ENCODE data around the gene GNAO1. TPM values are rescaled to one million over a fixed set of nuclear protein-coding genes. Genes with fewer than 3 reads are reported as not detected.

GNAO1 gene
- total and polyA plus RNA-seq, 8 donors = 1.2 to 13.4 (median 4.8) TPM

- FAIRE-seq (no peak), ATAC-seq (no peak), DNase-seq (no peak)
- Histone ChIP-seq H3K27ac (no peak overlapping the region), H3K36me3 (no peaks in the 10 kb centered on the region), H3K4me3 (no peak overlapping the region), H3K27me3 (no peaks in the 10 kb centered on the region), H3K4me1 (no peaks in the 10 kb centered on the region), H3K9me3 (no peaks in the 10 kb centered on the region)
- no peak for TF ChIP-seq CTCF (IDR thresholded peaks at IDR 0.05)
- intact Hi-C loops (cut with DNase I) = no loop called here
- WGBS, 2 donors = 72 to 74% methylated on average over 4 of the region's 4 CpGs
Observed at GRCh38 chr16:56259425-56259779, 68.1 kb downstream of the GNAO1 start.

GRCh38 chr16:56260378-56261160 lies 69.3 kb downstream of the GNAO1 start:
- WGBS, 2 donors = 76 to 82% methylated on average over 13 of the region's 13 CpGs
- TF ChIP-seq CTCF (IDR thresholded peaks at IDR 0.05) = no peak
- intact Hi-C loops (cut with DNase I) = no loop called here
- Histone ChIP-seq H3K27me3 (no peaks in the 10 kb centered on the region), H3K36me3 (no peaks in the 10 kb centered on the region), H3K9me3 (no peaks in the 10 kb centered on the region), H3K4me1 (no peaks in the 10 kb centered on the region), H3K4me3 (no peak overlapping the region), H3K27ac (no peak overlapping the region)
- no peak for DNase-seq
- FAIRE-seq = no peak
- no peak for ATAC-seq

DNA sequence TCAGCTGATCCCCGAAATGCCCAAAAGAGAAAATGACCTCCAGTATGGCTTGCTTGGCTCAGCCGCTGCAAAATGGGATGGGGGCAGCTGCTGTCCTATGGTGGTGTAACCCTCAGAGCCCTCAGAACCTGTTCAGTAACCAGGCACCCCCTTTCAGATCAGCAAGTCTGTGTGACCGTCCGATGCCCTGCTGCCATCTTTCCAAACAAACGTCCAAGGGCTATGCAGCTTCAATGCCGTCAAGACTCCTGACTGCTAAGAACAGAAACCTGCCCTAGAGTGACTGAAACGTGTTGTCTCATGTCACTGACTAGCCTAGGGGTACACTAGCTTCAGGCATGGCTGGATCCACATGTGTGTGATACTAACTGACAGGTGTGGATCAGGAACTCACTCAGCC lies 70.4 kb downstream of the GNAO1 start:
- Histone ChIP-seq H3K27ac (no peak overlapping the region), H3K9me3 (no peaks in the 10 kb centered on the region), H3K27me3 (no peaks in the 10 kb centered on the region), H3K4me1 (no peaks in the 10 kb centered on the region), H3K36me3 (no peaks in the 10 kb centered on the region), H3K4me3 (no peak overlapping the region)
- WGBS, 2 donors = 68 to 72% methylated on average over 7 of the region's 7 CpGs
- no peak for TF ChIP-seq CTCF (IDR thresholded peaks at IDR 0.05)
- no peak for ATAC-seq
- FAIRE-seq = no peak
- DNase-seq = no peak
- intact Hi-C loops (cut with DNase I) = no loop called here

DNA sequence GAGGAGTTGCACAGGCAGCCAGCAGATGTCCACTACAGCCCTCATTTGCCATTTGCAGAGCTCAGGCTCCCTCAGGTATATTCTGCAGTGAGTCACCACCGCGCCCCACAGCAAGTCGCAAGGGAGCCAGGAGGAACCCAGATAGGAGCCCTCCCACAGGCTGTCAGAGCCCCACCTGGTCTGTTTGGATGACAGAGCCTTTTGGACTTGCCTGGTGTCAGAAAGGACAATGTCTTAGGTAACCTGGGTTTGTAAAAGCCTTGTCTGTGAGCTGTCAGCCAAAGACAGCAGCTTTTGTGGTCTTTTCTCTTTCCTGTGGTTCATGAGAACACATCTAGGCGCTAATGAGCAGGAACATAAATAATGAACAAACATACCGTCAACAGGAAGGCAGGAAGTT lies 70.9 kb downstream of the GNAO1 start:
- Histone ChIP-seq H3K4me3 (no peak overlapping the region), H3K4me1 (no peaks in the 10 kb centered on the region), H3K27ac (no peak overlapping the region), H3K27me3 (no peaks in the 10 kb centered on the region), H3K36me3 (no peaks in the 10 kb centered on the region), H3K9me3 (no peaks in the 10 kb centered on the region)
- no peak for FAIRE-seq
- no peak for DNase-seq
- TF ChIP-seq CTCF (IDR thresholded peaks at IDR 0.05) = no peak
- 62 to 68% methylated on average over 5 of the region's 5 CpGs for WGBS, 2 donors
- peak in 3 of 4 donors; percentile 12 to 66 (median 65) for ATAC-seq
- intact Hi-C loops (cut with DNase I) = no loop called here

- TF ChIP-seq CTCF (IDR thresholded peaks at IDR 0.05) = no peak
- Histone ChIP-seq H3K9me3 (no peaks in the 10 kb centered on the region), H3K4me3 (no peak overlapping the region), H3K4me1 (no peaks in the 10 kb centered on the region), H3K27me3 (no peaks in the 10 kb centered on the region), H3K27ac (no peak overlapping the region), H3K36me3 (no peaks in the 10 kb centered on the region)
- intact Hi-C loops (cut with DNase I) = no loop called here
- FAIRE-seq = no peak
- 67 to 73% methylated on average over 9 of the region's 9 CpGs for WGBS, 2 donors
- peak in 1 of 4 donors; percentile 30 for ATAC-seq
- no peak for DNase-seq
Observed at GRCh38 chr16:56262551-56263245, 71.4 kb downstream of the GNAO1 start.
